ENCODE measurements around the gene CST5.

GRCh38 chr20:23881371-23881770 is 1.8 kb upstream of the CST5 start:
- TF ChIP-seq ZNF274 (IDR thresholded peaks at IDR 0.05; ENCODE audit: low read depth, low read length) (no peak), YY1 (IDR thresholded peaks at IDR 0.05; ENCODE audit: insufficient read depth, insufficient read length) (no peak), SUZ12 (IDR thresholded peaks at IDR 0.05; ENCODE audit: extremely low read depth, insufficient read depth, insufficient read length) (no peak)

Data from NT2/D1 (cell line).